Activated T-helper 1 cell treated with anti-CD3 and anti-CD28 coated beads, Interleukin-12 subunit alpha, Interleukin-12 subunit beta, Interleukin-2, Interleukin-4 antibody, amounts not matched to agents 30 ng/mL and 10 ng/mL and 1 ng/mL, durations not matched to agents 14 hours and 24 hours and 36 hours (primary cell): ENCODE results near the gene CD81. TPM values are rescaled to one million over a fixed set of nuclear protein-coding genes. Genes with fewer than 3 reads are reported as not detected.

Source experiments
- DNase-seq: peaks from one replicate; pipeline ENCODE4 v3.0.0; 2021; ENCODE audit warnings: low spot score
- H3K27ac Mint-ChIP-seq: one replicate; pipeline ENCODE4 v1.8.0; 2021; ENCODE audit warnings: mild to moderate bottlenecking, mixed read lengths
- H3K27me3 Mint-ChIP-seq: one replicate; pipeline ENCODE4 v1.8.0; 2022; ENCODE audit warnings: mild to moderate bottlenecking, moderate library complexity, mixed read lengths; ENCODE audit not compliant: insufficient read depth
- H3K36me3 Mint-ChIP-seq: one replicate; pipeline ENCODE4 v1.8.0; 2021; ENCODE audit warnings: low read depth, mixed read lengths
- H3K4me1 Mint-ChIP-seq: one replicate; pipeline ENCODE4 v1.8.0; 2021; ENCODE audit warnings: low read depth, mixed read lengths
- H3K4me3 Mint-ChIP-seq: one replicate; pipeline ENCODE4 v1.8.0; 2021; ENCODE audit warnings: mild to moderate bottlenecking, moderate library complexity, mixed read lengths
- H3K9me3 Mint-ChIP-seq: one replicate; pipeline ENCODE4 v1.8.0; 2021; ENCODE audit warnings: mixed read lengths
- intact Hi-C: fragments of 100-400 bp; cut with micrococcal nuclease; formaldehyde crosslinking; loops from one replicate; pipeline ENCODE4 v1.15.1; 2024
- total RNA-seq: library from RNA; stranded (reverse); gene quantifications from 2 replicates; pipeline ENCODE4 v1.2.3, GENCODE V29; 2022

Gene CD81
- total RNA-seq, 1 donor from 2014 or later: 247 TPM

DNA sequence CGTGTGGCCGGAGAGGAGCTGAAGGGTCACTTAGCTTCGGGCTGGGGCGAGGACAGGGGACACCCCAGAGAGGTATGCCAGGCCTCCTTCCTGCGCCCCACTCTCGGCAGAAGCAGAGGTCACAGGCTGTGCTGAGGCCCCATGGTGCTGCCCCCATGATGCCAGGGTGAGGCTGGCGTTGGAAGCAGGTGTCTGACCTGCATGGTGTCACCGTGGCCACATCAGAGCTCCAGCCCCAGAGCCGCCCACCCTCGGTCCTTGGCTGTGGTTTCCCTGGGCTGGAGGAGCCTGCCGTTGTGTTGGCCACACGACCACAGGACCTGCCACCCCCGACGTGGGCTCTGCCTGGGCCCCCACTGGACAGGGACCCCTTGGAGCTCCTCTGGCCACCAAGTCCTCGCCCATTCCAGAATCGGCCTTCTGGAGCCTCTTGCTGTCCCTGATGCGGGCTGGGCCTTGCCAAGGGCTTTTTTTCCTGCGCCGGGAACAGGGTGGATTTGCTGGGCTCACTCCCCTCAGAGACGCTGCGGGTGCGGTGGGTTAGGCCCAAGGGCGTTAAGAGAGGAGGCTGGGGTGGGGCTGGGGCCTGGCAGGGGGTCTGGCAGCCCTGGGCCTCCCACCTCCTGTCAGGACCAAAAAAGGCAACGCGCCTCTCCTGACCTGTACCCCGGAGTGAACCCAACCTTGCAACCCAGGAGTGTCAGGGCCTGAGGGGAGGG, 15.3 kb downstream of the CD81 start:
- no peaks in the 10 kb centered on the region for H3K27me3 Mint-ChIP-seq
- no peak for DNase-seq
- H3K27ac Mint-ChIP-seq: no peak overlapping the region
- no peak overlapping the region for H3K4me3 Mint-ChIP-seq
- H3K9me3 Mint-ChIP-seq: no peaks in the 10 kb centered on the region
- peaks cover 15% of the 10 kb centered on the region for H3K4me1 Mint-ChIP-seq
- intact Hi-C loops: no loop called here
- peaks cover 2% of the 10 kb centered on the region for H3K36me3 Mint-ChIP-seq

DNA sequence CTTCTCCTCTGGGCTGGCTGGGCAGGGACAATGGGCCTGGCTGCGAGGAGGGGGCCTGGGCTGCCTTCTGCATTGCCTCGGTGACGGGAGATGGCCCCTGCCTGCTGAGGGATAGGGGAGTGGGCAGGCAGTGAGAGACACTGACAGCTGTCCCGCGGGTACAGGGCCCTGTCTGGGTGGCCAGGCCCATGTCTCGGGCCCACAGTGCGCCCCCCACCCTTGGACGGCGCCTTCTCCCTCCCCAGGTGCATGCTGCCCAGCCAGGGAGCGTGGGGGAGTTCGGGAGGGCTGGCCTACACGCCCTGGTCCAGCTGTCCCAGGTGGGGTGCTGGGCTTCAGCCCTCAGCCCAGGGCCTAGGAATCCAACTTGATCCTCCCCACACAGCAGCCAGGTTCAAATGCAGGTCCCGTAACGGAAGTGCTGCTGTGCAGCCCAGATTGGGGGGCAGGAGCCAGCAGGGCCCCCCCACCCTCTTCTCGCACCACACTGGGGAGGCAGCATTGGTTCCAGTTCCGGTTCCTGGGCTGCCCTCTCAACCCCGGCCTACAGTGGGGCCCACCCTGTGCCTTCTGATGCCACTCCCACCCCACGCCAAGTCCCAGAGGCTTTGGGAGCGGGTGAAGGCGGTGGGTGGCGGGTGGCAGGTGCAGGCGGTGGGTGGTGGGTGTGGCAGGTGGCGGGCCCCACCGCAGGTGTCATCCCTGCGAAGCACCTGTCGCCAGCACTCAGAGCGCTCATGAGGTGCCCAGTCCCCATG, 16.2 kb downstream of the CD81 start:
- Mint-ChIP-seq H3K36me3 (peaks cover 2% of the 10 kb centered on the region), H3K4me3 (no peak overlapping the region), H3K4me1 (peaks cover 15% of the 10 kb centered on the region), H3K27ac (no peak overlapping the region), H3K9me3 (no peaks in the 10 kb centered on the region), H3K27me3 (no peaks in the 10 kb centered on the region)
- no peak for DNase-seq
- intact Hi-C loops: no loop called here

DNA sequence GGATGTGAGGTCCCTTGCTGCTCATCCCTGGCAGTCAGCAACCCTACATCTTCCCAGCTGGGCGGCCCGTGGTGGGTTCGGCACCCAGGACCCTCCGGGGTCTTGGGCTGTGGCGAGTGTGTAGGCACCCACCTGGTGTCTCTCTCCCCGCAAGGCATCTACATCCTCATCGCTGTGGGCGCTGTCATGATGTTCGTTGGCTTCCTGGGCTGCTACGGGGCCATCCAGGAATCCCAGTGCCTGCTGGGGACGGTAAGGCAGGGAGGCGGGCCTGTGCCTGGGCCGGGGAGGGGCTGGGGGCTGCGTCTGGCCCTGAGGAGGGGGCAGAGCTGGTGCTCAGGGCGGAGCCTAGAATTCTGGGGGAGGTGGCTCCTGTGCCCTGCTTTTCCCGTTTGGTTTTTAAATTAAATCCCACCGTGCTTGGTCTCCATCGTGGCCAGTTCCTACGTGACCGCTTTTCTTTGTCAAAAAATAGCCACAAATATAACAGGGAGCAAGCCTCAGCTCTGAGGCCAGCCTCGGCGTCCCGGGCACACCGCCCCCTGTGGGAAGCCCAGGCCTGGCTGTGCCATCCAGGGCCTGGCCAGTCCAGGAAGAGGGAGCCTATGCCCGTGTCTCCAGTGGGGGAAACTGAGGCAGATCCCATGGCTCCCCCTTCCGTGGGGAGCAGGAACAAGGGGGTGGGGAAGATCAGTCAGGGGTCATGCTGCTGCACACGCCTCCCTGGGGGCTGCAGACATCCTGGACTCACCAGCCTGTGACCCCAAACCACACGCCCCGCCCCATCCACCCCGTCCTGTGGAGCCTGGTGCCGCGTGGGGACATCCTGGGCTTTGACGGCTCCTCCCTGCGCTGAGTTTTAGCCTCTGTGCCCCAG, 17.1 kb downstream of the CD81 start:
- no peak overlapping the region for H3K27ac Mint-ChIP-seq
- H3K36me3 Mint-ChIP-seq: peaks cover 2% of the 10 kb centered on the region
- no peak overlapping the region for H3K4me3 Mint-ChIP-seq
- H3K4me1 Mint-ChIP-seq: peaks cover 12% of the 10 kb centered on the region
- no peaks in the 10 kb centered on the region for H3K9me3 Mint-ChIP-seq
- intact Hi-C loops: no loop called here
- H3K27me3 Mint-ChIP-seq: no peaks in the 10 kb centered on the region
- DNase-seq: no peak

DNA sequence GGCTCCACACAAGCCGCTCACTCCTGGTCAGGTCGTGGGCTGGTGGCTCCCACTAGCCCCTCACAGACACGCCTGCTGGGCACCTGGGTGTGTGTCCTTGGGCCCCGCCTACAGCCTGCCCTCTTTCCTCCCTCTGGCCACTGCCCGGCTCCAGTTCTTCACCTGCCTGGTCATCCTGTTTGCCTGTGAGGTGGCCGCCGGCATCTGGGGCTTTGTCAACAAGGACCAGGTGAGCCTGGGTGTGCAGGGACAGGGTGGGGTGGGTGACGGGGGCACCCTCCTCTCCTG, 17.7 kb downstream of the CD81 start:
- no peak for DNase-seq
- no peak overlapping the region for H3K4me3 Mint-ChIP-seq
- H3K27me3 Mint-ChIP-seq: no peaks in the 10 kb centered on the region
- no peak overlapping the region for H3K27ac Mint-ChIP-seq
- no peaks in the 10 kb centered on the region for H3K9me3 Mint-ChIP-seq
- peaks cover 2% of the 10 kb centered on the region for H3K36me3 Mint-ChIP-seq
- H3K4me1 Mint-ChIP-seq: peaks cover 6% of the 10 kb centered on the region
- intact Hi-C loops: no loop called here

DNA sequence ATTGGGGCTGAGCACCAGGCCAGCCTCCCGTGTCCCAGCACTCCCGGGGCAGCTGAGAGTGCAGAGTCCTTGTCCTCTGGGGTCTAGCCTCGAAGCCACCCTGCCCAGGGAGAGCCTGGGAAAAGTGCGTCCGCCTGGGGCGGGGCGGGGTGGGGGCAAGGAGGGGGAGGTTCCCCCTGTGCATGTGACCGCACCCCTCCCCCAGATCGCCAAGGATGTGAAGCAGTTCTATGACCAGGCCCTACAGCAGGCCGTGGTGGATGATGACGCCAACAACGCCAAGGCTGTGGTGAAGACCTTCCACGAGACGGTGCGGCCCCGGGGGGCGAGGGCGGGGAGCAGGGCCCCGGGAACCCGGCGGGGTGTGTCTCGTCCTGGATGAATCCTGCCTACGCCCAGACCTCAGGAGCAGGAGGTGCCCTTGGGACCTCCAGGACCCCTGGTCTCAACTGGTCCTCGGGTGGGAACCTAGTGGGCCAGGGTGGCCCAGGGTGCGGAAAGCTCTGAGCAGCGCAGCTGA, 18.2 kb downstream of the CD81 start:
- Mint-ChIP-seq H3K4me1 (peaks cover under 1% of the 10 kb centered on the region), H3K4me3 (no peak overlapping the region), H3K9me3 (no peaks in the 10 kb centered on the region), H3K36me3 (peaks cover 2% of the 10 kb centered on the region), H3K27me3 (no peaks in the 10 kb centered on the region), H3K27ac (no peak overlapping the region)
- DNase-seq: no peak
- intact Hi-C loops: no loop called here

DNA sequence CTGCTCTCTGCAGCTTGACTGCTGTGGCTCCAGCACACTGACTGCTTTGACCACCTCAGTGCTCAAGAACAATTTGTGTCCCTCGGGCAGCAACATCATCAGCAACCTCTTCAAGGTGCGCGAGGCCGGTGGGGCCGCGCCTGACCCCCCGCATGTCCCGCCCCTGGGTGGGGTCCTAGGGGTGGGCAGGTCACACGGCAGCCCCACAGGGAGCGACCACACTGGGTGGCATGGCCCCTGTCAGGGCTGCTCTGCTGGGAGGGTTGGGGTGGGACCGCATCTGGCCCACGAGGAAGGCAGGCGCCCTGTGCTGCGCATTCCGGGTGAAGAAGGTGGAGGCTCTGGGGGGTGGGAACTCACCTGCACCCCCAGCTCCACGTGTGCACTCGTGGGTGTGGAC, 18.7 kb downstream of the CD81 start:
- Mint-ChIP-seq H3K27ac (no peak overlapping the region), H3K9me3 (no peaks in the 10 kb centered on the region), H3K36me3 (peaks cover 3% of the 10 kb centered on the region), H3K4me1 (no peaks in the 10 kb centered on the region), H3K4me3 (no peak overlapping the region), H3K27me3 (no peaks in the 10 kb centered on the region)
- intact Hi-C loops: no loop called here
- no peak for DNase-seq

DNA sequence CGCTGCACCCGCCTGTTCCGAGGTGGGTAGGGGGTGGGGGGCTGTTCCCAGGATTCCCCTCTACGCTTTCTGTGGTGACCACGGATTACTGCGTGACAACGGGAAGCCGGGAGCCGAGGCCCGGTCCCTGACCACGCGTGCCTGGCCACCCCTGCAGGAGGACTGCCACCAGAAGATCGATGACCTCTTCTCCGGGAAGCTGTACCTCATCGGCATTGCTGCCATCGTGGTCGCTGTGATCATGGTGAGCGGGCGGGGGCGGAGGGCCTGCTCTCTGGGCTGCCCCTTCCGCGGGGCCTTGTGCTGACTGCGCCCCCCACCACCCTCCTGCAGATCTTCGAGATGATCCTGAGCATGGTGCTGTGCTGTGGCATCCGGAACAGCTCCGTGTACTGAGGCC, 19.4 kb downstream of the CD81 start:
- H3K36me3 Mint-ChIP-seq: peaks cover 5% of the 10 kb centered on the region
- no peak overlapping the region for H3K27ac Mint-ChIP-seq
- no peaks in the 10 kb centered on the region for H3K9me3 Mint-ChIP-seq
- H3K4me3 Mint-ChIP-seq: no peak overlapping the region
- no peaks in the 10 kb centered on the region for H3K27me3 Mint-ChIP-seq
- intact Hi-C loops: no loop called here
- no peaks in the 10 kb centered on the region for H3K4me1 Mint-ChIP-seq
- no peak for DNase-seq

DNA sequence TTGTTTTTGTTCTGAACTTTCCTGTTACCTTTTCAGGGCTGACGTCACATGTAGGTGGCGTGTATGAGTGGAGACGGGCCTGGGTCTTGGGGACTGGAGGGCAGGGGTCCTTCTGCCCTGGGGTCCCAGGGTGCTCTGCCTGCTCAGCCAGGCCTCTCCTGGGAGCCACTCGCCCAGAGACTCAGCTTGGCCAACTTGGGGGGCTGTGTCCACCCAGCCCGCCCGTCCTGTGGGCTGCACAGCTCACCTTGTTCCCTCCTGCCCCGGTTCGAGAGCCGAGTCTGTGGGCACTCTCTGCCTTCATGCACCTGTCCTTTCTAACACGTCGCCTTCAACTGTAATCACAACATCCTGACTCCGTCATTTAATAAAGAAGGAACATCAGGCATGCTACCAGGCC, 19.9 kb downstream of the CD81 start:
- no peak overlapping the region for H3K27ac Mint-ChIP-seq
- H3K4me1 Mint-ChIP-seq: no peaks in the 10 kb centered on the region
- no peaks in the 10 kb centered on the region for H3K27me3 Mint-ChIP-seq
- H3K4me3 Mint-ChIP-seq: no peak overlapping the region
- intact Hi-C loops: no loop called here
- peaks cover 5% of the 10 kb centered on the region for H3K36me3 Mint-ChIP-seq
- no peaks in the 10 kb centered on the region for H3K9me3 Mint-ChIP-seq
- DNase-seq: no peak

DNA sequence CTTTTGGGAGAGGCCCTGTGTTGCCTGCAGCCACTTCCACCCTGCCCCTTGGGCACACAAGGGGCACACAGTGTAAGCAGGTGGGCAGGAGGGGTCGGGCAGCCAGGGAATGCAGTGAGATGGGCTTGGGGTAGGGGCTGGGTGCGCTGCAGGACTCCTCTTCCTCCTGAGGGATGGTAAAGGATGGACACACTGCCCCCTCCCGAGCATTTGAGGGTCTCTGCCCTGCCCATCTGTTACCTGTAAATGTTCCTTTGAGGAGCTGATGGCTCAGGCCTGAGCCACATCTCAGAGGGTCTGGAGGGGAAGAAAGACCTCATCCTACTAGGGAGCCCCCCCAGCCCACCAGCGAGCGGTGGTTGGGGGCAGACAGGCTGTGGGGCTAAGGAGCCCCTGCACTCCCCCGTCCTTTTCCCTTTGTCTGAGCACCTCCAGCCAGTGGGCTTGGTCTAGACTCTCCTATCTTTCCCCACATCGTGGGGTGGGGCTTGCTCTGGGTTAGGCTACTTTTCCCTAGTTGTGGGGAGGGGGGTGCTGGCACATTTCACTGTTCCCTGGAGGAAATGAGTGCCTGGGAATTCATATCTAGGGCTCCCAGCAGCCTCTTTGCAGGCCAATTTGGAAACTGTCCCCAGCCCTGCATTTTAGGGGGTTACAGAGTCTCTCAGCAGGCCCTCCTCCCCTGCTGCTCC, 21.7 kb downstream of the CD81 start:
- Mint-ChIP-seq H3K4me3 (peak overlapping the region; percentile 92), H3K4me1 (no peaks in the 10 kb centered on the region), H3K36me3 (peaks cover 8% of the 10 kb centered on the region), H3K27ac (peak overlapping the region; percentile 84), H3K9me3 (no peaks in the 10 kb centered on the region), H3K27me3 (no peaks in the 10 kb centered on the region)
- intact Hi-C loops: no loop called here
- DNase-seq: no peak

DNA sequence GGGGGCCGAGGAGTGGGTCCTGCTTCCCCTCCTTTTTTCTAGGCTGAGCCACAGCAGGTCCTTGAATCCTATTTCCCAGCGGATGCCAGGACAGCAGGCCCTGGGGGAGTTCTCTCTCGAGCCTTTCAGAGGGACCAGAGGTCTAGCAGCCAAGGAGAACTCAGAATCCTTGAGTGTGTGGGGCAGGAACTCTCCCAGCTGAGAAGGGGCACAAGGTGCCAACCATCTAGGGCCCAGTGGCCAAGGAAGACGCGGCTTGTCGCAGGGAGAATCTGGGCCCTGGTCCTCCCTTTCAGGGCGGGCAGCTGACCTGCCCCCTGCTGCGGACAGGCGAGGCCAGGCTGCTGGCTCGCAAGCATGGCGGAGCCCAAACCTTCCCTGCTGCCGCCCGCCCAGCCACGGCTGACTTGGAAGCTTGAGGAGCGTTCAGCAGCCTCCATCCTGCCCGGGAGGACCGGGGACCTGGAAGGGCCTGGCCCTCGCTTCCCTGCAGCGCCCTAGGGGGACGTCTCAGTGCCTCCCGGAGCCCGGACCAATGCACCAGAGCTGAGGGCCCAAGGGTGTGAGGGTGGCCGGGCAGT, 22.5 kb downstream of the CD81 start:
- no peak for DNase-seq
- Mint-ChIP-seq H3K4me3 (peak overlapping the region; percentile 92), H3K36me3 (peaks cover 8% of the 10 kb centered on the region), H3K27ac (peak overlapping the region; percentile 84), H3K9me3 (no peaks in the 10 kb centered on the region), H3K27me3 (no peaks in the 10 kb centered on the region), H3K4me1 (no peaks in the 10 kb centered on the region)
- intact Hi-C loops: loop anchor here (1.0 to 5.0 kb wide), 11 partner anchors 21 to 1023 kb away; partner anchors contain the start of genes LSP1, NAP1L4, PHLDA2 and TRPM5

DNA sequence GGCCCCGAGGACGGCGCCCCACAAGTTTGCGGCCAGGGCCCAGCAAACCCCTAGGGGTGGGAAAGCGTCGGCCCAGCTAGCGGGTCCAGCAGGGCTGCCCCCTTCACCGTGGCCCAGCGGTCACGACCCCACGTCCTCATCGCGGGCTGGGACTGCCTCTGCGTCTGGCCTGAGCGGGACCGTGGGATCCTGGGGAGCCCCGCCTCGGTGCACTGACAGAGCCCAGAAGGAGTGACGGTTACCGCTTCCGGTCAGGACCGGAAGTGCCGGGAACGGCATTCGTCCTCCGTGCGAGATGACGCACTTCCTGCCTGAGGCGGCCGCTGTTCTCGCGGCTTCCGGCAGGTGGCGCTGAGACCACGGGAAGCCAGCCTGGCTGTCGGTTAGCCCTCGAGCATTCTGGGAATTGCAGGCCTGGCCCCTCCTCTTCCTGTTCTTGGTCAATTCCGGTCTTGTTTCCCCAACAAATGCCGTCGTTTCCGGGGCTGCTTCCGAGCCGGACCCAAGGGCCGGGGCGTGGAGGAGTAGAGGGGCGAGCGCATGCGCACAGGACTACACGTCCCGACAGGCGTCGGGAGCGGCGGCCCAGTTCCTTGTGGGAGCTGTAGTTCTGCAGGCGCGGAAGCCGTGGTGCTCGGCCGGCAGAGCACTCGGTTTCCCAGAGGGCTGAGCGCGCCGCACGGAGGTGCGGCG, 23.1 kb downstream of the CD81 start, which contains the start of gene TSSC4:
Gene TSSC4 (plus strand): TSS at position 682 of the 693 bp plus-strand sequence. CDS start 1,884 bp downstream, outside the sequence.
- H3K27me3 Mint-ChIP-seq: no peaks in the 10 kb centered on the region
- DNase-seq: peak; percentile 99
- H3K4me1 Mint-ChIP-seq: no peaks in the 10 kb centered on the region
- H3K27ac Mint-ChIP-seq: peak within 1 kb of the TSS; percentile 84
- intact Hi-C loops: loop anchor here (1.0 to 5.0 kb wide), 11 partner anchors 20 to 1022 kb away; partner anchors contain the start of genes LSP1, NAP1L4, PHLDA2 and TRPM5
- H3K36me3 Mint-ChIP-seq: peaks cover 8% of the 10 kb centered on the region
- H3K9me3 Mint-ChIP-seq: no peaks in the 10 kb centered on the region
- peak within 1 kb of the TSS; percentile 92 for H3K4me3 Mint-ChIP-seq
